ENCODE results near the gene PIGB.

DNA sequence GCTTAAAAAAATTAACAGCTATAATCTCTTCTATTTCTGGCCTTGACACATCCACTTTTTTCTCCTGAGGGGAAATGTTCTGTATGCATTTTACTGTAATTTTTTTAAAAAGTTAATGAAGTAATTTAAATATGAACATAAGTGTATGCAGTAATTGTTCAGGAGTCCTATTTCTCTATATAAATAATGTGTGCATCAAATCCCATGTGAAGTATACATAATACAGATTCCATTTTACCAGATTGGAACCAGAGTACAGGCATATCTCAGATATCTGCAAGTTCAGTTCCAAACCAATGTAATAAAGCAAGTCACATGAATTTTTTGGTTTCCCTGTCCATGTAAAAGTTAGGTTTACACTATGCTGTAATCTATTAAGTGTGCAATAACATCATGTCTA lies 62.6 kb downstream of the PIGB start:
- TF ChIP-seq, protein P1, sequence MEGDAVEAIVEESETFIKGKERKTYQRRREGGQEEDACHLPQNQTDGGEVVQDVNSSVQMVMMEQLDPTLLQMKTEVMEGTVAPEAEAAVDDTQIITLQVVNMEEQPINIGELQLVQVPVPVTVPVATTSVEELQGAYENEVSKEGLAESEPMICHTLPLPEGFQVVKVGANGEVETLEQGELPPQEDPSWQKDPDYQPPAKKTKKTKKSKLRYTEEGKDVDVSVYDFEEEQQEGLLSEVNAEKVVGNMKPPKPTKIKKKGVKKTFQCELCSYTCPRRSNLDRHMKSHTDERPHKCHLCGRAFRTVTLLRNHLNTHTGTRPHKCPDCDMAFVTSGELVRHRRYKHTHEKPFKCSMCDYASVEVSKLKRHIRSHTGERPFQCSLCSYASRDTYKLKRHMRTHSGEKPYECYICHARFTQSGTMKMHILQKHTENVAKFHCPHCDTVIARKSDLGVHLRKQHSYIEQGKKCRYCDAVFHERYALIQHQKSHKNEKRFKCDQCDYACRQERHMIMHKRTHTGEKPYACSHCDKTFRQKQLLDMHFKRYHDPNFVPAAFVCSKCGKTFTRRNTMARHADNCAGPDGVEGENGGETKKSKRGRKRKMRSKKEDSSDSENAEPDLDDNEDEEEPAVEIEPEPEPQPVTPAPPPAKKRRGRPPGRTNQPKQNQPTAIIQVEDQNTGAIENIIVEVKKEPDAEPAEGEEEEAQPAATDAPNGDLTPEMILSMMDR (IDR thresholded peaks at IDR 0.05): no peak
- no peak for TF ChIP-seq POLR2A (IDR thresholded peaks at IDR 0.05)

All from lower leg skin (tissue), 3 donors.